GM18520 (cell line): Measurements from ENCODE around the gene C4orf50.

ENCODE experiments used
- ATAC-seq: cut with Tn5 transposase; IDR thresholded peaks from one replicate; pipeline ENCODE4 v1.9.1; 2021; ENCODE audit not compliant: unreplicated experiment

C4orf50 gene

GRCh38 chr4:5894266-5894665 is 124.0 kb downstream of the C4orf50 start:
- no peak for ATAC-seq

GRCh38 chr4:5893591-5893990 is 124.6 kb downstream of the C4orf50 start:
- ATAC-seq: no peak

- no peak for ATAC-seq
Measured at GRCh38 chr4:5893004-5893580, 125.1 kb downstream of the C4orf50 start, which contains the start of gene CRMP1. TSS of gene CRMP1 (minus strand) at chr4:5893086. CDS start at chr4:5892969, 117 bp downstream.

GRCh38 chr4:5892323-5893003 is 125.8 kb downstream of the C4orf50 start:
- no peak for ATAC-seq

GRCh38 chr4:5891563-5892322 is 126.5 kb downstream of the C4orf50 start:
- ATAC-seq: no peak

- ATAC-seq: no peak
Measured at GRCh38 chr4:5890063-5890727, 128.0 kb downstream of the C4orf50 start.

- ATAC-seq: no peak
Measured at GRCh38 chr4:5889002-5889696, 129.1 kb downstream of the C4orf50 start.

- ATAC-seq: no peak
Measured at GRCh38 chr4:5888222-5889001, 129.8 kb downstream of the C4orf50 start.

GRCh38 chr4:5887361-5888221 is 130.6 kb downstream of the C4orf50 start:
- ATAC-seq: no peak

GRCh38 chr4:5887011-5887360 is 131.2 kb downstream of the C4orf50 start:
- ATAC-seq: no peak

GRCh38 chr4:5885733-5886132 is 132.5 kb downstream of the C4orf50 start:
- no peak for ATAC-seq

- ATAC-seq: no peak
Measured at GRCh38 chr4:5884796-5885195, 133.4 kb downstream of the C4orf50 start.

GRCh38 chr4:5883916-5884315 is 134.3 kb downstream of the C4orf50 start:
- no peak for ATAC-seq

- ATAC-seq: no peak
Measured at GRCh38 chr4:5882947-5883346, 135.3 kb downstream of the C4orf50 start.

- ATAC-seq: no peak
Measured at GRCh38 chr4:5881340-5881739, 136.9 kb downstream of the C4orf50 start.

- ATAC-seq: no peak
Measured at GRCh38 chr4:5878359-5878758, 139.9 kb downstream of the C4orf50 start.

- no peak for ATAC-seq
Measured at GRCh38 chr4:5877392-5877791, 140.8 kb downstream of the C4orf50 start.

- ATAC-seq: no peak
Measured at GRCh38 chr4:5874811-5875449, 143.3 kb downstream of the C4orf50 start.

GRCh38 chr4:5870701-5871100 is 147.5 kb downstream of the C4orf50 start:
- no peak for ATAC-seq
